K562 (cell line): ENCODE data around the gene HAGHL.

Source experiments
- ERF ChIP-seq: fragments of 450-650 bp; formaldehyde crosslinking; IDR thresholded peaks from 2 replicates; pipeline ENCODE4 v1.4.0; 2020; ENCODE audit warnings: mild to moderate bottlenecking, mixed read lengths
- FOXM1 ChIP-seq, 2 experiments: fragments of 450-650 bp in 1 of 2; sonication (generic) in 1 of 2; formaldehyde crosslinking in 1 of 2; IDR thresholded peaks; 2 replicates each; pipeline versions ENCODE4 v1.6.1 to v1.9.0; 2017 to 2022; ENCODE audit warnings: low read depth in 2 of 2, mild to moderate bottlenecking in 2 of 2, missing genetic modification reagents in 1 of 2, moderate library complexity in 1 of 2
- MAFF ChIP-seq: IDR thresholded peaks from 2 replicates; pipeline ENCODE4 v1.6.1; 2012; ENCODE audit warnings: low read length, improper control_type of control experiment
- NUFIP1 ChIP-seq: fragments of 450-650 bp; IDR thresholded peaks from 2 replicates; pipeline ENCODE4 v1.6.1; 2018; ENCODE audit not compliant: partially characterized antibody
- POLR2A ChIP-seq: fragments of 450-650 bp; conservative IDR thresholded peaks from 2 replicates; pipeline ENCODE4 v1.6.1; 2016
- POLR2AphosphoS5 ChIP-seq: IDR thresholded peaks from 2 replicates; pipeline ENCODE4 v1.6.1; 2011; ENCODE audit warnings: mild to moderate bottlenecking, low read depth, low read length, moderate library complexity; ENCODE audit not compliant: control insufficient read depth, insufficient read depth
- RFX1 ChIP-seq: fragments of 450-650 bp; IDR thresholded peaks from 2 replicates; pipeline ENCODE4 v1.6.1; 2016; ENCODE audit warnings: mild to moderate bottlenecking, moderate library complexity
- SIN3A ChIP-seq, 2 experiments: fragments of 150-350 bp in 1 of 2; IDR thresholded peaks; 2 replicates each; pipeline ENCODE4 v1.6.1; 2011 to 2016; ENCODE audit warnings: borderline replicate concordance in 2 of 2, low read depth in 2 of 2, low read length in 2 of 2, mild to moderate bottlenecking in 2 of 2, moderate library complexity in 2 of 2; ENCODE audit not compliant: control insufficient read depth in 1 of 2
- TAF1 ChIP-seq: IDR thresholded peaks from 2 replicates; pipeline ENCODE4 v1.6.1; 2011; ENCODE audit warnings: mild to moderate bottlenecking, low read length, moderate library complexity; ENCODE audit not compliant: insufficient read depth, control insufficient read depth, severe bottlenecking; ENCODE audit errors: extremely low read depth
- YY1 ChIP-seq, 3 experiments: IDR thresholded peaks; 2 replicates each; pipeline ENCODE4 v1.6.1; 2011; ENCODE audit warnings: low read length in 2 of 3, mild to moderate bottlenecking in 2 of 3, moderate library complexity in 2 of 3, borderline replicate concordance in 1 of 3, control low read depth in 1 of 3, low read depth in 1 of 3; ENCODE audit not compliant: insufficient read depth in 3 of 3, insufficient replicate concordance in 2 of 3, control insufficient read depth in 1 of 3, insufficient read length in 1 of 3; ENCODE audit errors: extremely low read depth in 1 of 3
- TF ChIP-seq, protein P1 (sequence below), 3 experiments: IDR thresholded peaks in 2 of 3; conservative IDR thresholded peaks in 1 of 3; 2 replicates each; pipeline ENCODE4 v1.5.1; 2011 to 2012; ENCODE audit warnings: low read length in 3 of 3, mild to moderate bottlenecking in 3 of 3, control low read depth in 2 of 3, improper control_type of control experiment in 1 of 3, inconsistent platforms in 1 of 3, low read depth in 1 of 3, mixed read lengths in 1 of 3, moderate library complexity in 1 of 3; ENCODE audit not compliant: insufficient read depth in 2 of 3

DNA sequence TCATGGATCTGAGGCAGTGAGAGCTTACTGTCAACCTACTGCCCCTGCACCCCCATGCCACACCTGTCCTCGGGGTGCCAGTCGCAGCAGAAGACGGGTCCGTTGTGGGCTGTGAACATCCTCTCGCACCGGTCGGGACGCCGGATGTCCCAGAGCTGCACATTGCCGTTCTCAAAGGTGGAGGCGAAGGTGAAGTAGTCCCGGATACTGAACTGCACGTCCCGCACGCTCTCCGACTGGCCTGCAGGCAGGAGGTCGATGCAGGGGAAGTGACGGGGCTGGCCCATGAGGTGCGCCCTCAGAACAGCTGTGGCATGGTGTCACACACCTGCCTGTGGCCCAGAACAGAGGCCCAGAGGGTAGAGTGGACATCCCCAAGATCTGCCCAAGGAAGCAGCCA lies 39.4 kb upstream of the HAGHL start:
- TF ChIP-seq, protein P1, sequence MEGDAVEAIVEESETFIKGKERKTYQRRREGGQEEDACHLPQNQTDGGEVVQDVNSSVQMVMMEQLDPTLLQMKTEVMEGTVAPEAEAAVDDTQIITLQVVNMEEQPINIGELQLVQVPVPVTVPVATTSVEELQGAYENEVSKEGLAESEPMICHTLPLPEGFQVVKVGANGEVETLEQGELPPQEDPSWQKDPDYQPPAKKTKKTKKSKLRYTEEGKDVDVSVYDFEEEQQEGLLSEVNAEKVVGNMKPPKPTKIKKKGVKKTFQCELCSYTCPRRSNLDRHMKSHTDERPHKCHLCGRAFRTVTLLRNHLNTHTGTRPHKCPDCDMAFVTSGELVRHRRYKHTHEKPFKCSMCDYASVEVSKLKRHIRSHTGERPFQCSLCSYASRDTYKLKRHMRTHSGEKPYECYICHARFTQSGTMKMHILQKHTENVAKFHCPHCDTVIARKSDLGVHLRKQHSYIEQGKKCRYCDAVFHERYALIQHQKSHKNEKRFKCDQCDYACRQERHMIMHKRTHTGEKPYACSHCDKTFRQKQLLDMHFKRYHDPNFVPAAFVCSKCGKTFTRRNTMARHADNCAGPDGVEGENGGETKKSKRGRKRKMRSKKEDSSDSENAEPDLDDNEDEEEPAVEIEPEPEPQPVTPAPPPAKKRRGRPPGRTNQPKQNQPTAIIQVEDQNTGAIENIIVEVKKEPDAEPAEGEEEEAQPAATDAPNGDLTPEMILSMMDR (IDR thresholded peaks at IDR 0.05 in 2 of 3, conservative IDR thresholded peaks at IDR 0.05 in 1 of 3; ENCODE audit: insufficient read depth in 2 of 3, low read depth in 1 of 3, low read length in 3 of 3): no peak
- no peak for TF ChIP-seq POLR2A
- TF ChIP-seq SIN3A (IDR thresholded peaks at IDR 0.05; ENCODE audit: borderline replicate concordance in 2 of 2, control insufficient read depth in 1 of 2, low read depth in 2 of 2, low read length in 2 of 2): no peak
- no peak for TF ChIP-seq TAF1
- TF ChIP-seq YY1 (IDR thresholded peaks at IDR 0.05; ENCODE audit: borderline replicate concordance in 1 of 3, control insufficient read depth in 1 of 3, extremely low read depth in 1 of 3, insufficient read depth in 3 of 3, insufficient read length in 1 of 3, insufficient replicate concordance in 2 of 3, low read depth in 1 of 3, low read length in 2 of 3): no peak
- TF ChIP-seq FOXM1 (IDR thresholded peaks at IDR 0.05; ENCODE audit: low read depth): no peak
- no peak for TF ChIP-seq FOXM1 (CRISPR knock-in tag; IDR thresholded peaks at IDR 0.05; ENCODE audit: low read depth)
- TF ChIP-seq RFX1: no peak
- TF ChIP-seq NUFIP1: no peak
- no peak for TF ChIP-seq POLR2AphosphoS5
- no peak for TF ChIP-seq MAFF
- no peak for TF ChIP-seq ERF (CRISPR knock-in tag)
